Mesenchymal stem cell (in vitro differentiated cells and primary cell): Measurements from ENCODE around the gene FNIP2.
"Not testable (repeated sequence)": the region's sequence is repeated elsewhere in the genome, so short reads cannot be mapped to it uniquely, and the experiment has no call there.

Experiments used
- DNase-seq: peaks from one replicate; pipeline ENCODE4 v3.0.0-alpha.2; 2013
- H2AFZ ChIP-seq: one replicate; pipeline ENCODE4 v1.6.1; 2013; ENCODE audit warnings: low read depth, mild to moderate bottlenecking, control low read depth, inconsistent platforms, low read length, moderate library complexity
- H2AK5ac ChIP-seq: 2 replicates; pipeline ENCODE4 v1.6.1; 2013; ENCODE audit warnings: low read length, moderate library complexity, mild to moderate bottlenecking, inconsistent platforms; ENCODE audit not compliant: severe bottlenecking
- H2BK120ac ChIP-seq: one replicate; pipeline ENCODE4 v1.6.1; 2013; ENCODE audit warnings: low read depth, mild to moderate bottlenecking, inconsistent platforms, low read length, moderate library complexity
- H2BK12ac ChIP-seq, 2 experiments: one replicate each; pipeline ENCODE4 v1.6.1; 2013; ENCODE audit warnings: inconsistent platforms in 2 of 2, low read length in 2 of 2, mild to moderate bottlenecking in 2 of 2, moderate library complexity in 2 of 2, control low read depth in 1 of 2
- H2BK15ac ChIP-seq: one replicate; pipeline ENCODE4 v1.6.1; 2013; ENCODE audit warnings: mild to moderate bottlenecking, low read depth, inconsistent platforms; ENCODE audit not compliant: poor library complexity, severe bottlenecking
- H2BK5ac ChIP-seq: 2 replicates; pipeline ENCODE4 v1.6.1; 2013; ENCODE audit warnings: low read depth, mild to moderate bottlenecking, low read length, control low read depth, inconsistent platforms; ENCODE audit not compliant: poor library complexity, severe bottlenecking
- H3K14ac ChIP-seq, 2 experiments: one replicate each; pipeline ENCODE4 v1.6.1; 2013; ENCODE audit warnings: inconsistent platforms in 2 of 2, low read length in 2 of 2, control low read depth in 1 of 2, mild to moderate bottlenecking in 1 of 2, moderate library complexity in 1 of 2
- H3K18ac ChIP-seq, 2 experiments: one replicate each; pipeline ENCODE4 v1.6.1; 2013; ENCODE audit warnings: inconsistent platforms in 2 of 2, low read length in 2 of 2, control low read depth in 1 of 2, low read depth in 1 of 2, mild to moderate bottlenecking in 1 of 2
- H3K23ac ChIP-seq, 2 experiments: one replicate each; pipeline ENCODE4 v1.6.1; 2013; ENCODE audit warnings: inconsistent platforms in 2 of 2, low read length in 2 of 2, mild to moderate bottlenecking in 2 of 2, moderate library complexity in 2 of 2, control low read depth in 1 of 2
- H3K27ac ChIP-seq: 2 replicates; pipeline ENCODE4 v1.5.1; 2013; ENCODE audit warnings: mild to moderate bottlenecking, moderate library complexity, low read length, control low read depth, inconsistent platforms; ENCODE audit not compliant: poor library complexity, severe bottlenecking
- H3K27me3 ChIP-seq, 2 experiments: 2 replicates each; pipeline versions ENCODE4 v1.6.1 to v1.7.0; 2013; ENCODE audit warnings: low read length in 2 of 2, mild to moderate bottlenecking in 2 of 2, moderate library complexity in 2 of 2, control low read depth in 1 of 2, inconsistent platforms in 1 of 2; ENCODE audit not compliant: control insufficient read depth in 1 of 2, insufficient read depth in 1 of 2
- H3K36me3 ChIP-seq, 2 experiments: 2 replicates each; pipeline versions ENCODE4 v1.6.1 to v1.7.0; 2013; ENCODE audit warnings: low read length in 2 of 2, control low read depth in 1 of 2, inconsistent platforms in 1 of 2, low read depth in 1 of 2, mild to moderate bottlenecking in 1 of 2; ENCODE audit not compliant: insufficient read depth in 2 of 2, control insufficient read depth in 1 of 2
- H3K4ac ChIP-seq, 2 experiments: one replicate each; pipeline ENCODE4 v1.6.1; 2013; ENCODE audit warnings: inconsistent platforms in 2 of 2, low read length in 2 of 2, mild to moderate bottlenecking in 2 of 2, moderate library complexity in 2 of 2, control low read depth in 1 of 2, low read depth in 1 of 2
- H3K4me1 ChIP-seq: 2 replicates; pipeline ENCODE4 v1.6.1; 2013; ENCODE audit warnings: low read depth, low read length, control low read depth; ENCODE audit not compliant: control insufficient read depth, insufficient read depth
- H3K4me2 ChIP-seq: 2 replicates; pipeline ENCODE4 v1.6.1; 2013; ENCODE audit warnings: low read length, mild to moderate bottlenecking, inconsistent platforms; ENCODE audit not compliant: poor library complexity, severe bottlenecking
- H3K4me3 ChIP-seq, 2 experiments: 2 replicates each; pipeline versions ENCODE4 v1.5.1 to v1.7.0; 2013; ENCODE audit warnings: low read length in 2 of 2, mild to moderate bottlenecking in 2 of 2, control low read depth in 1 of 2, low read depth in 1 of 2; ENCODE audit not compliant: insufficient read depth in 1 of 2
- H3K79me1 ChIP-seq: replicated peaks from 2 replicates; pipeline ENCODE4 v1.6.1; 2013; ENCODE audit warnings: mild to moderate bottlenecking, control low read depth, low read length, inconsistent platforms; ENCODE audit not compliant: poor library complexity, severe bottlenecking
- H3K9ac ChIP-seq: 2 replicates; pipeline ENCODE4 v1.7.0; 2013; ENCODE audit warnings: mild to moderate bottlenecking, low read length, moderate library complexity
- H3K9me3 ChIP-seq: 2 replicates; pipeline ENCODE4 v1.7.0; 2013; ENCODE audit warnings: mild to moderate bottlenecking, low read length; ENCODE audit not compliant: control insufficient read depth
- H4K8ac ChIP-seq: one replicate; pipeline ENCODE4 v1.6.1; 2013; ENCODE audit warnings: inconsistent platforms, mild to moderate bottlenecking, low read length, moderate library complexity
- H4K91ac ChIP-seq: one replicate; pipeline ENCODE4 v1.6.1; 2013; ENCODE audit warnings: mild to moderate bottlenecking, low read length, inconsistent platforms
- WGBS: methylation state at CpG from one replicate; pipeline ENCODE4 v1.1.7; 2013; ENCODE audit warnings: mixed read lengths; 5-methylcytosine and 5-hydroxymethylcytosine counted together

FNIP2 gene

DNA sequence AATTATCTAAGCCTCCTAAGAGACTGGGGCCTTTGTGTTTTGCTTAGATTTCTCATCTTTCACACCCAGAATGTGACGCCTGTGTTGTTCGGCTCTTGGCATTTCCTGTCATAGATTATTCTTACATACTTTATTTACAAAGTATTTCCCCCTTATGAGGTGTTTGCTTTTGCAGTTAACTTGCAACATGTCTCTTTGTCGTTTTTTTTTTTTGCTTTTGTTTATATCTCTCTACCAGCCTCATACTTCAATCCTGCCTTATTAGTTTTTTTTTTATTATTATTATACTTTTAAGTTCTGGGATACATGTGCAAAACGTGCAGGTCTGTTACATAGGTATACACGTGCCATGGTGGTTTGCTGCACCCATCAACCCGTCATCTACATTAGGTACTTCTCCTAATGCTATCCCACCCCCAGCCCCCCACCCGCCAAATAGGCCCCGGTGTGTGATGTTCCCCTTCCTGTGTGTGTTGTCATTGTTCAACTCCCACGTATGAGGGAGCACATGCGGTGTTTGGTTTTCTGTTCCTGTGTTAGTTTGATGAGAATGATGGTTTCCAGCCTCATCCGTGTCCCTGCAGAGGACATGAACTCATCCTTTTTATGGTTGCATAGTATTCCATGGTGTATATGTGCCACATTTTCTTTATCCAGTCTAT lies 127.9 kb downstream of the FNIP2 start:
- Histone ChIP-seq H3K36me3 (peaks cover 0 to 58% of the 10 kb centered on the region in 2 experiments), H4K8ac (peak overlapping the region; percentile 23)
- DNase-seq: peak; percentile 43
- H3K4me1 ChIP-seq, H3K79me1 ChIP-seq, H2AK5ac ChIP-seq, H2AFZ ChIP-seq, H3K9me3 ChIP-seq, H3K23ac ChIP-seq, H2BK15ac ChIP-seq, H3K4me2 ChIP-seq, H2BK5ac ChIP-seq, H4K91ac ChIP-seq, H3K14ac ChIP-seq, H2BK12ac ChIP-seq, H3K9ac ChIP-seq, H3K4ac ChIP-seq, H3K4me3 ChIP-seq, H2BK120ac ChIP-seq, H3K27ac ChIP-seq, H3K27me3 ChIP-seq, H3K18ac ChIP-seq: not testable (repeated sequence)
- 91% methylated on average over 8 of the region's 11 CpGs for WGBS

DNA sequence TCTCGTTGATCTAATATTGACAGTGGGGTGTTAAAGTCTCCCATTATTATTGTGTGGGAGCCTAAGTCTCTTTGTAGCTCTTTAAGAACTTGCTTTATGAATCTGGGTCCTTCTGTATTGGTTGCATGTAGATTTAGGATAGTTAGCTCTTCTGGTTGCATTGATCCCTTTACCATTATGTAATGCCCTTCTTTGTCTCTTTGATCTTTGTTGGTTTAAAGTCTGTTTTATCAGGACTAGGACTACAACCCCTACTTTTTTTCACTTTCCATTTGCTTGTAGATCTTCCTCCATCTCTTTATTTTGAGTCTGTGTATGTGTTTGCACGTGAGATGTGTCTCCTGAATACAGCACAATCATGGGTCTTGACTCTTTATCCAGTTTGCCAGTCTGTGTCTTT lies 131.6 kb downstream of the FNIP2 start:
- not testable (repeated sequence) for H3K4ac ChIP-seq, H3K14ac ChIP-seq, H2AK5ac ChIP-seq, H3K4me3 ChIP-seq, H2BK12ac ChIP-seq, H3K27ac ChIP-seq, H4K8ac ChIP-seq, H2BK15ac ChIP-seq, H3K4me2 ChIP-seq, H2BK120ac ChIP-seq, H2AFZ ChIP-seq, H3K23ac ChIP-seq, DNase-seq, H3K9me3 ChIP-seq, H3K79me1 ChIP-seq, H3K9ac ChIP-seq, H2BK5ac ChIP-seq, H3K27me3 ChIP-seq, H4K91ac ChIP-seq, H3K18ac ChIP-seq
- WGBS: 98% methylated on average over 2 of the region's 2 CpGs
- Histone ChIP-seq H3K36me3 (peaks cover 0 to 51% of the 10 kb centered on the region in 2 experiments), H3K4me1 (peaks cover 14% of the 10 kb centered on the region)

DNA sequence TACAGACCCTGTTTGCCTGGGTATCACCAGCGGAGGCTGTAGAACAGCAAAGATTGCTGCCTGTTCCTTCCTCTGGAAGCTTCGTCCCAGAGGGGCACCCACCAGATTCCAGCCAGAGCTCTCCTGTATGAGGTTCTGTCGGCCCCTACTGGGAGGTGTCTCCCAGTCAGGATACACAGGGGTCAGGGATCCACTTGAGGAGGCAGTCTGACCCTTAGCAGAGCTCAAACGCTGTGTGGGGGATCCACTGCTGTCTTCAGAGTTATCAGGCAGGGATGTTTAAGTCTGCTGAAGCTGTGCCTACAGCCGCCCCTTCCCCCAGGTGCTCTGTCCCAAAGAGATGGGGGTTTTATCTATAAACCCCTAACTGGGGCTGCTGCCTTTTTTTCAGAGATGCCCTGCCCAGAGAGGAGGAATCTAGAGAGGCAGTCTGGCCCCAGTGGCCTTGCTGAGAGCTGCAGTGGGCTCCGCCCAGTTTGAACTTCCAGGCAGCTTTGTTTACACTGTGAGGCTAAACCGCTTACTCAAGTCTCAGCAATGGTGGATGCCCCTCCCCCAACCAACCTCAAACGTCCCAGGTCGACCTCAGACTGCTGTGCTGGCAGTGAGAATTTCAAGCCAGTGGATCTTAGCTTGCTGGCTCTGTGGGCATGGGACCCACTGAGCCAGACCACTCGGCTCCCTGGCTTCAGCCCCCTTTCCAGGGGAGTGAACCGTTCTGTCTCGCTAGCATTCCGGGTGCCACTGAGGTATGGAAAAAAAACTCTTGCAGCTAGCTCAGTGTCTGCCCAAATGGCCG lies 133.7 kb downstream of the FNIP2 start:
- H3K4me1 ChIP-seq: peaks cover 12% of the 10 kb centered on the region
- not testable (repeated sequence) for H3K14ac ChIP-seq, H3K9ac ChIP-seq, H3K4me2 ChIP-seq, H2BK15ac ChIP-seq, H2BK5ac ChIP-seq, H3K4me3 ChIP-seq, H3K79me1 ChIP-seq, H3K23ac ChIP-seq, H3K27ac ChIP-seq, H3K9me3 ChIP-seq, H2AFZ ChIP-seq, H3K27me3 ChIP-seq
- H2AK5ac ChIP-seq: peak overlapping the region; percentile 51
- H2BK12ac ChIP-seq: peak overlapping the region; percentile 71 to 87
- DNase-seq: peak; percentile 90
- peak overlapping the region; percentile 66 to 69 for H3K4ac ChIP-seq
- H4K91ac ChIP-seq: peak overlapping the region; percentile 94
- peak overlapping the region; percentile 89 for H2BK120ac ChIP-seq
- H3K18ac ChIP-seq: peak overlapping the region; percentile 73 to 93
- 50% methylated on average over 14 of the region's 14 CpGs for WGBS
- peaks cover 0 to 51% of the 10 kb centered on the region in 2 experiments for H3K36me3 ChIP-seq
- H4K8ac ChIP-seq: peak overlapping the region; percentile 80

DNA sequence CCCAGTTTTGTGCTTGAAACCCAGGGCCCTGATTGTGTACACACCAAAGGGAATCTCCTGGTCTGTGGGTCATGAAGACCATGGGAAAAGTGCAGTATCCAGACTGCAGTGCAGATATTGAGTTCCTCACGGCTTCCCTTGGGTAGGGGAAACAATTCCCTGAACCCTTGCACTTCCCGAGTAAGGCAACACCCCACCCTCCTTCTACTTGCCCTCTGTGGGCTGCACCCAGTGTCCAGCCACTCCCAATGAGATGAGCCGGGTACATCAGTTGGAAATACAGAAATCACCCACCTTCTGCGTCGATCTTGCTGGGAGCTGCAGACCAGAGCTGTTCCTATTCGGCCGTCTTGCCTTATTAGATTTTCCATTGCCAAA lies 134.2 kb downstream of the FNIP2 start:
- no peak overlapping the region for H3K4me2 ChIP-seq
- peak overlapping the region; percentile 94 for H4K91ac ChIP-seq
- peak overlapping the region; percentile 89 for H2BK120ac ChIP-seq
- H3K36me3 ChIP-seq: peaks cover 0 to 50% of the 10 kb centered on the region in 2 experiments
- peak overlapping the region; percentile 94 for H2AK5ac ChIP-seq
- no peak for DNase-seq
- WGBS: 98% methylated on average over 7 of the region's 7 CpGs
- H3K4me1 ChIP-seq: peaks cover 12% of the 10 kb centered on the region
- peaks cover 5% of the 10 kb centered on the region for H3K79me1 ChIP-seq
- H3K27me3 ChIP-seq: no peaks in the 10 kb centered on the region
- no peak overlapping the region for H3K27ac ChIP-seq
- H3K23ac ChIP-seq: no peak overlapping the region
- H2AFZ ChIP-seq: peak overlapping the region; percentile 14
- H2BK5ac ChIP-seq: no peak overlapping the region
- no peaks in the 10 kb centered on the region for H3K9me3 ChIP-seq
- H3K4ac ChIP-seq: peak overlapping the region; percentile 66 to 89
- peak overlapping the region; percentile 87 to 90 for H2BK12ac ChIP-seq
- peak overlapping the region in 1 of 2 experiments; percentile 83 for H3K14ac ChIP-seq
- H4K8ac ChIP-seq: peak overlapping the region; percentile 80
- no peak overlapping the region for H3K4me3 ChIP-seq
- peak overlapping the region; percentile 23 for H2BK15ac ChIP-seq
- peak overlapping the region; percentile 73 to 93 for H3K18ac ChIP-seq
- H3K9ac ChIP-seq: no peak overlapping the region
